Glomerular visceral epithelial cell (primary cell): Measurements from ENCODE around the gene CRAT.

Experiments used
- DNase-seq: peaks from one replicate; pipeline ENCODE4 v3.0.0-alpha.2; 2016; ENCODE audit errors: extremely low spot score

The CRAT gene

GRCh38 chr9:129111528-129112151, 1.0 kb upstream of the CRAT start:
- DNase-seq: peak; percentile 55

GRCh38 chr9:129109952-129110739, 447 bp downstream of the CRAT start:
- peak; percentile 25 for DNase-seq

- DNase-seq: peak; percentile 34
These were observed 1.1 kb downstream of the CRAT start for GRCh38 chr9:129109537-129109903.

- no peak for DNase-seq
These were observed 1.6 kb downstream of the CRAT start for GRCh38 chr9:129108805-129109536.

- no peak for DNase-seq
These were observed 2.3 kb downstream of the CRAT start for GRCh38 chr9:129108083-129108804.

- DNase-seq: no peak
These were observed 2.9 kb downstream of the CRAT start for GRCh38 chr9:129107651-129108050.

- DNase-seq: no peak
These were observed 4.5 kb downstream of the CRAT start for GRCh38 chr9:129105857-129106694.

GRCh38 chr9:129104051-129104450, 6.5 kb downstream of the CRAT start:
- no peak for DNase-seq

- no peak for DNase-seq
These were observed 7.0 kb downstream of the CRAT start for GRCh38 chr9:129103595-129103965.

GRCh38 chr9:129102791-129103594, 7.6 kb downstream of the CRAT start:
- DNase-seq: peak; percentile 37

GRCh38 chr9:129102095-129102525, 8.5 kb downstream of the CRAT start:
- DNase-seq: no peak

- no peak for DNase-seq
These were observed 9.3 kb downstream of the CRAT start for GRCh38 chr9:129101279-129101678.

GRCh38 chr9:129100383-129101169, 10.0 kb downstream of the CRAT start:
- no peak for DNase-seq

- no peak for DNase-seq
These were observed 12.3 kb downstream of the CRAT start for GRCh38 chr9:129098328-129098727.

- no peak for DNase-seq
These were observed 12.8 kb downstream of the CRAT start for GRCh38 chr9:129097671-129098306.

- no peak for DNase-seq
These were observed 14.7 kb downstream of the CRAT start for GRCh38 chr9:129095908-129096307.

- no peak for DNase-seq
These were observed 15.4 kb downstream of the CRAT start for GRCh38 chr9:129095170-129095667.

- DNase-seq: no peak
These were observed 16.0 kb downstream of the CRAT start for GRCh38 chr9:129094387-129095169.
